GM18517 (cell line): ENCODE measurements around the gene GPSM3.
"Not testable (repeated sequence)": the region's sequence is repeated elsewhere in the genome, so short reads cannot be mapped to it uniquely, and the experiment has no call there.

Source experiments
- ATAC-seq: cut with Tn5 transposase; IDR thresholded peaks from one replicate; pipeline ENCODE4 v1.9.1; 2021; ENCODE audit warnings: mild to moderate bottlenecking, moderate library complexity; ENCODE audit not compliant: unreplicated experiment

Gene GPSM3

DNA sequence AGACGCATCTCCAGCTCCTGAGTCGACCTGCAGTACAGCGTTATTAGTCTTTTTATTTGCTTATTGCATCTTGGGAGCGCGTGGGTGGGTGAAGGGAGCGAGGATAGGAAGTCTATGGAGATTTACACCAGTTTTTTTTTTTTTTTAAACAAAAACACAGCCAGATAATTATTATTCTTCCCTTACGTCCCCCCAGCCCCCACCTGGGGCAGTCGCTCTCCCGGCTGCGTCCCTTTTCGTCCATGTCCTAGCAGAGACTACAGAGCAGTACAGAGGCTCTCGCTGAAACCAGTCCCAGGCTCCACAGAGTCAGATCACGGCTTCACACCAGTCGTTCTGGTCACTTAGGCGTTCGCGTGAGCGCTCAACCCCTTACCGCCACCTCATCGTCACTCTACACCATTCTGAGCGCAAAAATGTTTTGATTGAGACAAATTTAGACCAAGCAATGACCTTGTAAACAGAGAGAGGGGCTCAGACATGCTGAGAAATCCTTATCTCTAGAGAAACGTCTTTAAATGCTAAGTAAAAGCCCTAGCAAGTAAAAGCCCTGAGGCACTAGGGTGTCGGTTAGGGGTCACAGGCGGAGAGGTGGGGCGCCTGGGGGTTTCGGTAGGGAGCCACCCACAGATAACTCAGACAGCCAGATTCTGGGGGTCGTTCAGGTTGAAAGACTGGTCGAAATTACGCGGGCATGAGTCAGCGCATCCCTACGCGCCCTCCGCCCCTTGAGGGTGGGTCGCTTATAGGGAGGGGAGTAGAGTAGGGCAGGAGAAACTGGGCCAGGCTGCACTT, 39.5 kb downstream of the GPSM3 start:
- no peak for ATAC-seq

DNA sequence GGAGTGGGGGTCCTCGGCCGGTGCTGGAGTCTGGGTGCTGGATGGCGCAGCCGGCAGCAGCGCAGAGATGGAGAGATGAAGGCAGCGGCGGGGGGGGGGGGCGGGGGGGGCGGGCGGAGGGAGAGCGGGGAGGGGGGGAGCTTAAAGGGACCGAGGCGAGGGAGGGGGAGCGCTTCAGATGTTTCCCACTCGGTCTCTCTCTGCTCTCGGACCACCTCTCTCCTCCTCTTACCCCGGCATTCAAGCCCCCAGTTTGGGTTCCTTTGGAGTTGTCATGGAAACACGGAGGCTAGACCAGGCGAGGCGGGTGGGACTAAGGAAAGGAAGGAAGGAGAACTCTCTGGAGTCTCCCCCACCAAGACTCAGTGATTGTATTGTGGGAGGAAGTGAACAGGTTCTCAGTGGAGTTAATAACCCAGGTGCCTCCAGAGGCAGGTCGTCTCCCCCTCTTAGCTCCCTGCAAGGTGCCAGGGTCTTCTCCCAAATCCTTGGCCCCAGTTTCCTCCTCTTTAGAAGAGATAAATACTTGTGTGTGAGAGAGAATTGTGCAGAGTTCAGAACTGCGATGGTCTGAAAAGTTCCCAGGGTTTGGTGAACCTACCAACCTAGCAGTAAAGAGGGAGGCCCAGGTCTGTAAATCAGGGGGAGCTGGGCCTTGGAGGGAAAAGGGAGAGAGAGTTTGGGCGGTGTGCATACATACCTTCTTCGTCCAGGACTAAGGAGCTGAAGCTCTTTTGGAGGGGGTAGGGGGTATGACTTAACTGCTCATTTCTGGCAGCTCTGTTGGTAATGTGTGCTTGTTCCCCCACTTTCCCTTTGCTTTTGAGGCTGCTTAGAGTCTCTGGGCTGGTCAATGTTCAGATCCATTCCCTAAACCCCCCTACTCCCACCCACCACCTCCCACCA, 40.3 kb downstream of the GPSM3 start, which contains the start of gene PRRT1:
PRRT1 (minus strand) TSS at position 77 of the 906 bp plus-strand sequence. CDS start 112 bp downstream, outside the sequence.
- no peak for ATAC-seq

DNA sequence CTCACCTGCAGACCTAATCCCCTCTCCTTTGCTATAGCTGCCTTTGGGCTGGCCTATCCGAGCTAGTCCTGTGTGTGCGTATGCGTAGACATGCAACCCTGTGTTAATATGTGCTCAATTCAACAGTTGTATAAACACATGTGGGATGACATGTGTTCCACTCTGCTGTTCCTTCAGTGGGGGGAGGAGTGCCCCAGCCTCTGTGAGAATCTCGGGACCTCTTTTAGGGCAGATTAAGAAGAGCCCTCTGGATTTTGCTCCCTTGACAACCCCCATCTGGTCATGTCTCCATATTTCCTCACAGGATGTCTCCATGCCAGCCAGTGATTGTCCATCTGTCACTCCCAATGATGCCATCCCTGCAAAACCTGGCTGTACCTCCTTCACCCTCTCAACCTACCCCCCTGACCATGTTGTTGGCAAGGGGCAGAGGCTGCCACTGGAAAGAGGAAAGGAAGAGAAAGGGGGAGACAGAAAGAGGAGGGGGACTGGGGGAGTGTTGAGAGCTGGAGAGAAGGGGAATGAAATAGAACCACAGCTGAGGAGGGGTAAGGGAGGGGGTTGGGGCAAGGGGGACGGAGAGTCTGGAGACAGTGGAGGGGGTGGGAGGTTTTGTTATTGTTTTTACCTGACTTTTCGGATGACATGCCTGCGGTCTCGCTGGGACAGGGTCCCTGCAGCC, 41.1 kb downstream of the GPSM3 start:
- ATAC-seq = no peak

DNA sequence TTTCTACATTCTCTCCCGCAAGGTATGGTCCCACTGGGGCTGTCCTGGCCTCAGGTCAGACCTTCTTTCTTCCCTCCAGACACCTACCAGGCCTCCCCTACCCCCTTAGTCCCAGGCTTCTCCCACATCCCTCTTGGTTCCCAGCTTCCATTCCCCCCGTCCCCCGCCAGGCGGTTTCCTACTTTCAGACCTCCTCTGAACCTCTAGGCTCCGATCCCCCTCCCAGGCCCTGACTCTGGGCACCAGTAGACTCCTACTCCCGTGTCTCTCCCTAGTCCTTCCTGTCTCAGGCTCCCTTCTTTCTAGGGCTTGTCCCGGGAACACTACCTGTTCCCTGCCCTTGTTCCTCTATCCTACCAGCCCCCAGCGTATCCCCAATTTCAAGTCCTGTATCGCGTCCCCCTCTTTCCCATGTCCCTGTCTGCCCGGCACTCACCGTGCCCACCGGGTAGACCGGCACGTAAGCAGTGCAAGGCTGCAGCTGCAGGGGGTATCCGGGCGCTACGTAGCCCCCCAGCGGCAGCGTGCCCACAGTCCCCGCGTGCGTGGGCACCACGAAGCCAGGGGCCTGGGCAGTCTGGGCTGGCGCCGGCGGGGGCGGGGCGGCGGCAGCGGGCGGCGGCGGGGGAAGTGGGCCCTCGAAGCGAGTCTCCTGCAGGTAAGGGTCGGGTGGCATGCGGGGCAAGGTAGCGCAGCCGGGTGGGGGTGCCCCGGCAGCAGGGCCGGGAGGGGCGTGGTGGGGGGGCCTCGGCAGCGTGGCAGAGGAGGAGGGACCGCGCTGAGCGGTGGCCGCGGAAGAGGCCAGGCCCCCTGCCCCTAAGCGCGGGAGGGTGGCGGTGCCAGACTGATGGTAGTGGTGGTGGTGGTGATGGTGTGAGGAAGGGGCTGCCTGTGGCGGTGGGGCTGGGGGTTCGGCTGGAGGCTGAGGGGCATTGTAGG, 42.2 kb downstream of the GPSM3 start:
- no peak for ATAC-seq

DNA sequence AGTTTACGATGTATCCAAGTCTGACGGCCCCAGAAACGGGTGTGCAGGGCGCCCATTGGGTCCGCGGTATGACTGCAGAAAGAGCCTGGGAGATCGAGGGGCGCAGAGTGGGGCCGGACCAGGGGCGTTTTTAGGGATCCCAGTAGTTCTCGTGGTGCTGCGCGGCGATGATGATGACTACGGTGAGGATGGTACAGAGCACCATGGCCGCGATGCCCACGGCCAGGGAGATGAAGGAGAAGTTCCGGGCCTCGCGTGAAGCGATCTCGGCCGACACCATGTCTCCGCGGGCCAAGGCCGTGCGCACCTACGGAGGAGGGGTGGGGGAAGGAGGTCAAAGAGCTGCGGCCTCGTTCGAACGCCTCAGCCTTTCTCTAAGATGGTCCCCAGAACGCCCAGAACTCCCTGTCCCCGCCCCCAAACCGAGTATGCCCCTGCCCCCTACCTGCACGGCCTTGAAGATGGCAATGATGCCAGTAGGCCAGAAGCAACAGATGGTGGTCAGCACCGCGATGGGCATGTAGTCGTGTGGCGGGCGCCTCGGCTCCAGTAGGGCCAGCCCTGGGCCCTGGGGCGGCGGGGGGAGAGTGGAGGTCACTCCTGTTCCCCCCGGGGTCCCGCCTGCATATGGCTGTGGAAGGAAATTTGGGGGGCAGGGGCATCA, 43.2 kb downstream of the GPSM3 start:
- no peak for ATAC-seq

DNA sequence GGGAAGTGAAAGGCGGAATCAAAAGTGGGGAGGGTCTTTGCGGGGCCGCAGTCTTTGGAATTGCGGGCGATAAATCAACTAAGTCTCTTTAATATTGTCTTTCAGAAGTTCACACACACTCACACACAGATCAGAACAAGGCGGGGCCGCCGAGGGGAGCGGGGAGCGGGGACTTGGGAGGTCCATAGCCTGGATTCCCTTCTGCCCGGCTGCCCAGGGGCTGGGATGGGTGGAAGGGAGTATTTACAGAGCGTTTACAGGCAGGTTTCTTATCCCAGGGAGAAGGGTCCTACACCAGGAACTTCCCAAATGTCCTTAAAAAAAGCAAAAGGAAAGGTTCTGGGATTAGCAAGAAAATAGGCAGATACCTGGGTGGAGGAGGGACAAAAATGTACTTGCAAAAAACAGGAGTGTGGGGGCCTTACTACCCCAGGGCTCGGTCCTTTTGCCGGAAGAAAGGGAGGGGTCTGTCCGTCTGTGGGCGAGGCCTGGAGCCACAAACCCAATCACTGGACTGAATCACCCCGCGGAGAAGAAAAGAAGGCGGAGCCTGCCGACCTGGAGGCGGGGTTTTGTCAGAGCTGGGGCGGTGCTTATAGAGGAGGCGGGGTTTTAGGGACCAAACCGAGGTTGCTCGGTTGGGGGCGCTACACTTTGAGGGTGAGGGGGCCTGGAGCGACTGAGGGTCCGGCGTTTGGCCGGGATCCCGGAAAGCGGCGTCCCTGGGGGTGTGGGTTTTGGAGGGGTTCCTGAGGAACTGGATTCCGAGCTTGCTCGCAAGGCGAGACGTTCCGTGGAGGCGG, 44.0 kb downstream of the GPSM3 start:
- no peak for ATAC-seq

DNA sequence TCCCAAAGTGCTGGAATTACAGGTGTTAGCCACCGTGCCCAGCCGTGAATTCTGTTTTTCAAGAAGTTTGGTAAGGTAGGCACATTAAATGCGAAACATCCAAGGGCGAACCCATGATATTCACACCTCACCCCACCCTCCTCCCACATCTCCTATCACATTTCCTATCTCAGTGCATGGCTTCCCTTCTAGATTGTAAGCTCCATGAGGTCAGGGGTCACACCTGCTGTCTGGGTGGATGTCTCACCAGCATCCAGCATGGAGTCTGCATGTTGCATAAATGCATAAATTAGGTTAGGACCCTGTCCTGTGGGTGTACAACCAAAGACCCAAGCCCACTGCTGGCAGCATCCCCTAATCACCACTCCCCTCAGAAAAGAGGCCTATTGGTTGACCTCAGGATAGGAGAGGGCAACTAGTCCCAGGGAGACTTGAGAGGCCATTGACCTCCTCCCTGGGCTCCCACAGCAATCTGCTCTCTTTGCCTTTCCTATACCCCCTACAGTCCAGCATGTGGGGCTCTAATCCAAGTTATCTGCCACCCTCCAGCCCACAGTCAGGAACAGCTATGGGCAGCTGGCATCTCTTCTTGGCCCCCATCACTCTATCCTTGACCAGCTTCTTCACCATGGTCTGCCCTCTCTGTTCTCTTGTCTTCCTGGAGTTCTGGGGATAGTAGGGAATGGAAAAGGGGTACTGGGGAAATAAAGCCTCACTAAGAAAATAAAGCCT, 44.9 kb downstream of the GPSM3 start:
- no peak for ATAC-seq

DNA sequence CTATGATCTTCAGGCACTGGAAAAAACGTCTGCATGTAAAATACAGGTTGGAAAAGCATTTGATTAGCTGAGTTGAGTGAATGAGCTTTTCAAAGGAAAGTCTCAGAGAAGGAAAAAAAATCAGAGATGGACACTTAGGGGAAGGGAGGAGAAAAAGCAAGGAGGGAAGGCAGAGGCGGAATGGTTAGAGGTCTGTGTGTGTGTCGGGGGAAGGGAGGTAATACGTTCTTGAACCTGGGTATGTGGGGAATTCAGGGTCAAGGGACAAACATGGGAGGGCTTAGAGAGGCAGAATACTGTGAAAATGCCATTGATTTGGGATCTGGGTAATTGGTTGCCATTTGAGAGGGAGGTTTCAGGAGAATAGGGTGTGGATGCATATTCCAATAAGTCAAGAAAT, 45.8 kb downstream of the GPSM3 start:
- ATAC-seq = no peak

DNA sequence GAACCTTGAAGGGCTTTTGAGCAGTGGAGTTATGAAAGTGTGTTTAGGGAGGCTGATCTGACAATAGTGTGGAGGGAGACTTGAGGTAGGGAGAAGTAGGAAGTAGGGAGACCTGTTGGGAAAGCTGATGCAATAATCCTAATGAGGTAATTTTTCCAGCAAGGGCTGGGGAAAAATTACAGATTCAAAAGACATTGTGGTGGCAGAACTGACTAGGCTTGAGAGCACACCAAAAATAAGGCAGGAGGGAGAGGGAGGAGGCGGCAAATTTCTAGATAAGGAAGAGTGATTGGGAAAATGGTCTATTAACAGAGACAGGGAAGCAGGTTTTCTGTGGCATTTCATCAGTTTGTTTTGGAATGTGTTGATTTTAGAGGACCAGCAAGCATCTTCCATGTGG, 46.2 kb downstream of the GPSM3 start:
- no peak for ATAC-seq

DNA sequence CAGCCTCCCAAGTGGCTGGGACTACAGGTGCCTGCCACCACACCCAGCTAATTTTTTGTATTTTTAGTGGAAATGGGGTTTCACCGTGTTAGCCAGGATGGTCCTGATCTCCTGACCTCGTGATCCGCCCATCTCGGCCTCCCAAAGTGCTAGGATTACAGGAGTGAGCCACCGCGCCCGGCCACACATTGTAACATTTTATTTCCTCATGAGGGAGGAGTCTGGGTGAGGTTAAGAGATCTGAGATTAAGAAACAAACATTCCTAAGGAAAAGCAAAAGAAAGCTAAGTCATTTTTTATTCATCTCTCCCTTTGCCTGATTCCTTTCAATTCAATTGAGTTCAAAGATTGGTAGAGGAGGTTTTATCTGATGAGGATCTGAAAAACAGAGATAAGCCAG, 48.2 kb downstream of the GPSM3 start:
- not testable (repeated sequence) for ATAC-seq
